ENCODE measurements around the gene TEX14.
A peak's percentile ranks its signal among the peaks of the same experiment; 100 is the strongest.
"Not testable (repeated sequence)": the region's sequence is repeated elsewhere in the genome, so short reads cannot be mapped to it uniquely, and the experiment has no call there.

Gene TEX14

GRCh38 chr17:58557981-58558380, 133.9 kb downstream of the TEX14 start:
- no peak for TF ChIP-seq CTCF (IDR thresholded peaks at IDR 0.05; ENCODE audit: insufficient read depth, low read length, poor library complexity, severe bottlenecking)
- H4K20me1 ChIP-seq (ENCODE audit: low read depth, low read length) = no peaks in the 10 kb centered on the region
- no peak overlapping the region for H3K4me3 ChIP-seq (ENCODE audit: insufficient read depth, low read length, poor library complexity, severe bottlenecking)
- H3K9me2 ChIP-seq (replicated peaks; ENCODE audit: insufficient read depth, low read length) = no peaks in the 10 kb centered on the region
- H3K9me3 ChIP-seq (ENCODE audit: insufficient read depth, low read length) = no peaks in the 10 kb centered on the region
- H2AFZ ChIP-seq (ENCODE audit: low read depth, low read length, severe bottlenecking) = no peak overlapping the region
- H3K27ac ChIP-seq (ENCODE audit: low read depth, low read length) = no peak overlapping the region
- H3K27me3 ChIP-seq (ENCODE audit: low read length) = no peaks in the 10 kb centered on the region
- no peaks in the 10 kb centered on the region for H3K79me2 ChIP-seq (ENCODE audit: insufficient read depth, low read length)
- no peaks in the 10 kb centered on the region for H3K36me3 ChIP-seq (ENCODE audit: low read length)
- no peak overlapping the region for H3K4me2 ChIP-seq (ENCODE audit: low read depth, low read length, poor library complexity, severe bottlenecking)
- no peak overlapping the region for H3K9ac ChIP-seq (ENCODE audit: low read length)
- no peaks in the 10 kb centered on the region for H3F3A ChIP-seq (ENCODE audit: insufficient read depth)

- Histone ChIP-seq H3K79me2 (ENCODE audit: insufficient read depth, low read length) (no peaks in the 10 kb centered on the region), H2AFZ (ENCODE audit: low read depth, low read length, severe bottlenecking) (no peak overlapping the region), H3K9ac (ENCODE audit: low read length) (no peak overlapping the region), H3K9me2 (replicated peaks; ENCODE audit: insufficient read depth, low read length) (no peaks in the 10 kb centered on the region), H3K4me2 (ENCODE audit: low read depth, low read length, poor library complexity, severe bottlenecking) (no peak overlapping the region), H3K4me3 (ENCODE audit: insufficient read depth, low read length, poor library complexity, severe bottlenecking) (no peak overlapping the region), H3F3A (ENCODE audit: insufficient read depth) (no peaks in the 10 kb centered on the region), H4K20me1 (ENCODE audit: low read depth, low read length) (no peaks in the 10 kb centered on the region), H3K36me3 (ENCODE audit: low read length) (no peaks in the 10 kb centered on the region), H3K27ac (ENCODE audit: low read depth, low read length) (no peak overlapping the region), H3K9me3 (ENCODE audit: insufficient read depth, low read length) (no peaks in the 10 kb centered on the region), H3K27me3 (ENCODE audit: low read length) (no peaks in the 10 kb centered on the region)
- TF ChIP-seq CTCF (IDR thresholded peaks at IDR 0.05; ENCODE audit: insufficient read depth, low read length, poor library complexity, severe bottlenecking) (no peak), EZH2phosphoT487 (conservative IDR thresholded peaks at IDR 0.05; ENCODE audit: low read length) (no peak)
These were observed 135.0 kb downstream of the TEX14 start for GRCh38 chr17:58556833-58557250.

GRCh38 chr17:58555109-58555508, 136.7 kb downstream of the TEX14 start:
- H3K79me2 ChIP-seq (ENCODE audit: insufficient read depth, low read length); H3K27me3 ChIP-seq (ENCODE audit: low read length); H3K36me3 ChIP-seq (ENCODE audit: low read length); H3K27ac ChIP-seq (ENCODE audit: low read depth, low read length); H3K9me2 ChIP-seq (replicated peaks; ENCODE audit: insufficient read depth, low read length); H3K9ac ChIP-seq (ENCODE audit: low read length); H3K4me3 ChIP-seq (ENCODE audit: insufficient read depth, low read length, poor library complexity, severe bottlenecking); H4K20me1 ChIP-seq (ENCODE audit: low read depth, low read length); H3F3A ChIP-seq (ENCODE audit: insufficient read depth); H3K9me3 ChIP-seq (ENCODE audit: insufficient read depth, low read length); H2AFZ ChIP-seq (ENCODE audit: low read depth, low read length, severe bottlenecking); H3K4me2 ChIP-seq (ENCODE audit: low read depth, low read length, poor library complexity, severe bottlenecking): not testable (repeated sequence)

DNA sequence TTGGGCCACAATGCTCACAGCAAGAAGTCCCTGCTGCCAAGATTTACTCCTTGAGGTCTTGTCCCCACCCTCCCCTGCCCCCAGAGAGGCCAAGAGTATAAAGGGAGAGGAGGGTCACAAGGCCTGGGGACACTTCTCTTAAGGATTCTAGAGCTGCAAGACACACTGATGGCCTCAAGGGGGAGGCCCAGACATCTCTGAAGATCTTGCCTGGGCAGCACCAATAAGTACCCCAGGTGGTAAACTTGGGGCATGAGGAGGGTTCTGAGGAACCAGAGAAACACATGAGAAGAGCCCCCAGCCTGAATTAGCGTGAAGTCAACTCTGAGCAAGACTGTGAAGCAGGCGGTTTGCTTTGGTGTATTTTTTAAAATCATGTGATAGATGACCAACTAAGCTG, 150.6 kb downstream of the TEX14 start:
- H3K4me3 ChIP-seq (ENCODE audit: insufficient read depth, low read length, poor library complexity, severe bottlenecking) = no peak overlapping the region
- no peak overlapping the region for H2AFZ ChIP-seq (ENCODE audit: low read depth, low read length, severe bottlenecking)
- no peak overlapping the region for H3K9ac ChIP-seq (ENCODE audit: low read length)
- H3K27me3 ChIP-seq (ENCODE audit: low read length) = no peaks in the 10 kb centered on the region
- no peaks in the 10 kb centered on the region for H4K20me1 ChIP-seq (ENCODE audit: low read depth, low read length)
- no peaks in the 10 kb centered on the region for H3K9me3 ChIP-seq (ENCODE audit: insufficient read depth, low read length)
- H3K9me2 ChIP-seq (replicated peaks; ENCODE audit: insufficient read depth, low read length) = no peaks in the 10 kb centered on the region
- H3F3A ChIP-seq (ENCODE audit: insufficient read depth) = no peaks in the 10 kb centered on the region
- no peaks in the 10 kb centered on the region for H3K79me2 ChIP-seq (ENCODE audit: insufficient read depth, low read length)
- no peak overlapping the region for H3K27ac ChIP-seq (ENCODE audit: low read depth, low read length)
- no peak overlapping the region for H3K4me2 ChIP-seq (ENCODE audit: low read depth, low read length, poor library complexity, severe bottlenecking)
- H3K36me3 ChIP-seq (ENCODE audit: low read length) = no peaks in the 10 kb centered on the region
- TF ChIP-seq CTCF (IDR thresholded peaks at IDR 0.05; ENCODE audit: insufficient read depth, low read length, poor library complexity, severe bottlenecking) (peak; percentile 38), EZH2phosphoT487 (conservative IDR thresholded peaks at IDR 0.05; ENCODE audit: low read length) (no peak)

All from SU-DHL-6 (cell line).